Inflammatory macrophage treated with lipopolysaccharide for 4 hours (primary cell): ENCODE results near the gene KIZ.

Experiments
- DNase-seq: peaks from one replicate; pipeline ENCODE4 v3.0.0-alpha.2; 2020

The KIZ gene

GRCh38 chr20:21179757-21180156 lies 53.9 kb downstream of the KIZ start:
- DNase-seq, result no peak

- DNase-seq, result no peak
Measured at GRCh38 chr20:21180248-21180647, 54.4 kb downstream of the KIZ start.

GRCh38 chr20:21181028-21181427 lies 55.1 kb downstream of the KIZ start:
- no peak for DNase-seq

GRCh38 chr20:21182832-21183563 lies 57.1 kb downstream of the KIZ start:
- no peak for DNase-seq

GRCh38 chr20:21183722-21184121 lies 57.8 kb downstream of the KIZ start:
- no peak for DNase-seq

- no peak for DNase-seq
Measured at GRCh38 chr20:21184819-21185218, 58.9 kb downstream of the KIZ start.

GRCh38 chr20:21185849-21186248 lies 60.0 kb downstream of the KIZ start:
- DNase-seq, result no peak

GRCh38 chr20:21189761-21190523 lies 64.1 kb downstream of the KIZ start:
- no peak for DNase-seq

GRCh38 chr20:21190869-21191268 lies 65.0 kb downstream of the KIZ start:
- no peak for DNase-seq

GRCh38 chr20:21191839-21192238 lies 66.0 kb downstream of the KIZ start:
- no peak for DNase-seq

- DNase-seq, result no peak
Measured at GRCh38 chr20:21202259-21202658, 76.4 kb downstream of the KIZ start.

GRCh38 chr20:21203088-21203656 lies 77.3 kb downstream of the KIZ start:
- DNase-seq, result no peak

- no peak for DNase-seq
Measured at GRCh38 chr20:21206584-21206983, 80.7 kb downstream of the KIZ start.

- no peak for DNase-seq
Measured at GRCh38 chr20:21208999-21209398, 83.1 kb downstream of the KIZ start.

- no peak for DNase-seq
Measured at GRCh38 chr20:21209668-21210067, 83.8 kb downstream of the KIZ start.

- DNase-seq, result no peak
Measured at GRCh38 chr20:21213691-21214090, 87.8 kb downstream of the KIZ start.

GRCh38 chr20:21214431-21214830 lies 88.5 kb downstream of the KIZ start:
- DNase-seq, result no peak

- DNase-seq, result no peak
Measured at GRCh38 chr20:21219686-21220085, 93.8 kb downstream of the KIZ start.

- no peak for DNase-seq
Measured at GRCh38 chr20:21224217-21224616, 98.3 kb downstream of the KIZ start.

- no peak for DNase-seq
Measured at GRCh38 chr20:21225215-21225947, 99.5 kb downstream of the KIZ start.

GRCh38 chr20:21228511-21228910 lies 102.6 kb downstream of the KIZ start:
- DNase-seq, result peak; percentile 39

- no peak for DNase-seq
Measured at GRCh38 chr20:21229163-21229562, 103.3 kb downstream of the KIZ start.

GRCh38 chr20:21230220-21230619 lies 104.3 kb downstream of the KIZ start:
- no peak for DNase-seq
